GM23248 (cell line): ENCODE results near the gene EXD3.

Experiments used
- EZH2 ChIP-seq: fragments of 200-600 bp; sonication (generic); IDR thresholded peaks from 2 replicates; pipeline ENCODE4 v1.6.1; 2018; ENCODE audit warnings: antibody characterized with exemption, mild to moderate bottlenecking; ENCODE audit not compliant: insufficient read depth, poor library complexity, severe bottlenecking
- EZH2phosphoT487 ChIP-seq: fragments of 200-600 bp; sonication (generic); IDR thresholded peaks from 2 replicates; pipeline ENCODE4 v1.6.1; 2018; ENCODE audit warnings: antibody characterized with exemption, moderate library complexity, mild to moderate bottlenecking, low read depth; ENCODE audit not compliant: insufficient read depth

GRCh38 chr9:137368431-137369035, 54.4 kb downstream of the EXD3 start:
- TF ChIP-seq EZH2phosphoT487 = no peak
- no peak for TF ChIP-seq EZH2
